Activated T-helper 2 cell treated with anti-CD3 and anti-CD28 coated beads, Interferon-gamma antibody, Interleukin-2, Interleukin-4, amounts not matched to agents 10 μg/mL and 5 μg/mL and 100 μg/mL, durations not matched to agents 14 hours and 24 hours and 36 hours (primary cell): Measurements from ENCODE around the gene KANK2. TPM values are rescaled to one million over a fixed set of nuclear protein-coding genes. Genes with fewer than 3 reads are reported as not detected.

ENCODE experiments used
- DNase-seq: peaks from one replicate; pipeline ENCODE4 v3.0.0; 2021; ENCODE audit warnings: low spot score
- H3K27ac Mint-ChIP-seq: one replicate; pipeline ENCODE4 v1.8.0; 2021; ENCODE audit warnings: mixed read lengths
- H3K27me3 Mint-ChIP-seq: one replicate; pipeline ENCODE4 v1.8.0; 2021; ENCODE audit warnings: low read depth, mixed read lengths
- H3K36me3 Mint-ChIP-seq: one replicate; pipeline ENCODE4 v1.8.0; 2021; ENCODE audit warnings: low read depth, mixed read lengths
- H3K4me1 Mint-ChIP-seq: one replicate; pipeline ENCODE4 v1.8.0; 2021; ENCODE audit warnings: low read depth, mixed read lengths
- H3K4me3 Mint-ChIP-seq: one replicate; pipeline ENCODE4 v1.8.0; 2021; ENCODE audit warnings: low read depth, mild to moderate bottlenecking, moderate library complexity, mixed read lengths
- H3K9me3 Mint-ChIP-seq: one replicate; pipeline ENCODE4 v1.8.0; 2021; ENCODE audit warnings: mixed read lengths
- intact Hi-C: fragments of 100-400 bp; cut with micrococcal nuclease; formaldehyde crosslinking; loops from one replicate; pipeline ENCODE4 v1.15.1; 2023
- total RNA-seq: library from RNA; stranded (reverse); gene quantifications from 2 replicates; pipeline ENCODE4 v1.2.3, GENCODE V29; 2022

The KANK2 gene
- total RNA-seq, 1 donor from 2014 or later = 6.5 TPM

DNA sequence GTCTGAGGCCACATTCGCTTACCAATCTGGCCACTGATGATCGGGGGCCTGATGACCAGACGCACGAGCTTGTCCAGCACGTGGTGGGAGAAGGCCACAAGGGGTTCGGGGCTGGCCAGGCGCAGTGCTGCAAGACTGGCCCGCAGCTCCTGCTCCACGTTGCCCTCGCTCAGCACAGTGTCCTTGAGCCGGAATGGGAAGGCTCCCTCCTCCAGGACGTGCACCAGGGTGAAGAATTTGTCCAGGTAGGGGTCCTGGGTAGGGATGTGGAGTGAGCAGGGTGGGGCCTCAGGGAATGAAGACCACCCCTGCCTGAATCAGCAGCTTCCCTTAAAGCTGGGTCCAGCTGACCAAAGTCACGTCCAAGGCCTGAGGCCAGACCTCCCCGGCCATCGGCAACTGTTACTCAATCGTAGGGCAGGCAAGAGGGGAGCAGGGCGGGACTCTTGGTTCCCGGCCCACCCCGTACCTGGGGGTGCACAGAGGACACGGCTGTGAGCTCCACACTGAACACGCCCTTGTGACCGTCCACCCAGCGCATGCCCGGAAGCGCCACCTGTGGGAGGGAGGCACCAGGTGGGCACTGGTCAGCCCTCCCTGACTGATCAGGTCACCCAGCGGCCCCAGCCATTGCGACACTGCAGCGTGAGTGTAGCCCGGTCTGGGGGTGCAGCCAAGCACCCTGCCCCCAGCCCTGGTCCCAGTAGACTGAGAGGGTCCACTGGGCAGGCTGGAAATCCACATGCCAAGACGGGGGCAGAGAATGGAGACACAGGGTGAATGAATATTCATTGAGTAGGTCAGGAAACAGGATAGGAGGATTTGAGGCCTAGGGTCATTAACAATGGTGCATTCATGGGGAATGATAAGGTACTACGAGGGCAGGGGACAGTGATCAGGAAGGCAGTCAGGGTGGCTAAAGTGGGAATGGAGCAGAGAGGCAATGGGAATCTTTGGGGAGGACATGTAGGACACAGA, 39.3 kb upstream of the KANK2 start:
- DNase-seq = no peak
- no peak overlapping the region for H3K4me3 Mint-ChIP-seq
- no peaks in the 10 kb centered on the region for H3K27me3 Mint-ChIP-seq
- H3K27ac Mint-ChIP-seq = no peak overlapping the region
- no peaks in the 10 kb centered on the region for H3K4me1 Mint-ChIP-seq
- H3K36me3 Mint-ChIP-seq = no peaks in the 10 kb centered on the region
- intact Hi-C loops = no loop called here
- no peaks in the 10 kb centered on the region for H3K9me3 Mint-ChIP-seq

DNA sequence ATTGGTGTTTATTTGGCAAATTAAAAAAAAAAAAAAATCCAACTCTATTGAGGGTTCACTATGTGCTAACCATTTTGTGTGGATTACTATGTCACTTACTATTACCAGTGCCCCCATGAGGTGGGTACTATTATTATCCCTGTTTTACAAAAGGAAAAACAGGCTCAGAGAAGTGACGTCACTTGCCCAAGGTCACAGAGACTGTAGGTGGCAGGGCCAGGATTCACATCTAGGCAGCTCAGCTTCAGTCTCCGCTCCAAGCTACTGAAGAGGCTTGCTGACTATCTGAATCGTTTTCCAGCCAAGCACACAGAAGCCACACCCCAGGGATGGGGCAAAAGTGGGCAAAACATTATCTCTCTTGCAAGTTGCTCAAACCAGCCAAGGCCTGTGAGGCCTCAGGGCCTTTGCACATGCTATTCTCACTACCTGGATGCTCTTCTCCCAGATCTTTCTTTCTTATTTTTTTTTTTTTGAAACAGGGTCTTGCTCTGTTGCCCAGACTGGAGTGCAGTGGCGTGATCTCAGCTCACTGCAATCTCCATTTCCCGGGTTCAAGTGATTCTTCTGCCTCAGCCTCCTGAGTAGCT, 37.2 kb upstream of the KANK2 start:
- Mint-ChIP-seq H3K9me3 (no peaks in the 10 kb centered on the region), H3K27me3 (no peaks in the 10 kb centered on the region), H3K4me3 (no peak overlapping the region), H3K36me3 (no peaks in the 10 kb centered on the region), H3K4me1 (no peaks in the 10 kb centered on the region), H3K27ac (no peak overlapping the region)
- intact Hi-C loops = no loop called here
- DNase-seq = no peak

DNA sequence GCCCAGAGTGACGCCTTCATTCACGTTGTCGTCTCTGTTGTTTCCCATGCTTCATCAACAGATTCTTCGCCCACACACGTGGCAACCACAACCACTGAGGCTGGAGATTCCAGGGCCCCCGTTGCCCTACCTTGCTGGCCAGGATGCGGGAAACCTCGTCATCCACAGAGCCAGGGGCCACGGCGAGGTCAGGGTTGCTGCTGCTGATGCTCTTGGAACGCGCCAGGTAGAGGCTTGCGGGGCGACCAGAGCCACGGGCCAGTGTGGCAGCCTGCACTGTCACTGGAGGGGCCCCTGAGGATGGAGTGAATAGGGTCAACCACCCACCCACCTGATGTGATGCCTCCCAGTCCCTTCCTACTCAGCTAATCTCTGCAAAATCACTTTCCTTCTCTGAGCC, 35.7 kb upstream of the KANK2 start:
- Mint-ChIP-seq H3K27ac (no peak overlapping the region), H3K36me3 (no peaks in the 10 kb centered on the region), H3K9me3 (no peaks in the 10 kb centered on the region), H3K27me3 (no peaks in the 10 kb centered on the region), H3K4me1 (no peaks in the 10 kb centered on the region), H3K4me3 (no peak overlapping the region)
- intact Hi-C loops = no loop called here
- no peak for DNase-seq

DNA sequence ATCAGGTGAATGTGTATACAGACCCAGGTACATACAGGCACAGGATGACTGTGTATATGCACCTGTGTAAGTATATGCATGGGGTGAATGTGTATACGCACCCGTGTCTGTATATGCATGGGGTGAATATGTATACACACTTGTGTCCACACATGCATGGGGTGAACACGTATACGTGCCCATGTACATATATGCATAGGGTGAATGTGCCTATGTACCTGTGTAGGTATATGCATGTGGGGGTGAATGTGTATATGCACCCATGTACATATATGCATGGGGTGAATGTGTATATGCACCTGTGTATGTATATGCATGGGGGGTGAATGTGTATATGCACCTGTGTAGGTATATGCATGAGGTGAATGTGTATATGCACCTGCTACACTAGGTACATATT, 35.2 kb upstream of the KANK2 start:
- H3K27me3 Mint-ChIP-seq = no peaks in the 10 kb centered on the region
- no peaks in the 10 kb centered on the region for H3K36me3 Mint-ChIP-seq
- no peak overlapping the region for H3K27ac Mint-ChIP-seq
- H3K4me1 Mint-ChIP-seq = no peaks in the 10 kb centered on the region
- DNase-seq = no peak
- H3K4me3 Mint-ChIP-seq = no peak overlapping the region
- no peaks in the 10 kb centered on the region for H3K9me3 Mint-ChIP-seq
- intact Hi-C loops = no loop called here

DNA sequence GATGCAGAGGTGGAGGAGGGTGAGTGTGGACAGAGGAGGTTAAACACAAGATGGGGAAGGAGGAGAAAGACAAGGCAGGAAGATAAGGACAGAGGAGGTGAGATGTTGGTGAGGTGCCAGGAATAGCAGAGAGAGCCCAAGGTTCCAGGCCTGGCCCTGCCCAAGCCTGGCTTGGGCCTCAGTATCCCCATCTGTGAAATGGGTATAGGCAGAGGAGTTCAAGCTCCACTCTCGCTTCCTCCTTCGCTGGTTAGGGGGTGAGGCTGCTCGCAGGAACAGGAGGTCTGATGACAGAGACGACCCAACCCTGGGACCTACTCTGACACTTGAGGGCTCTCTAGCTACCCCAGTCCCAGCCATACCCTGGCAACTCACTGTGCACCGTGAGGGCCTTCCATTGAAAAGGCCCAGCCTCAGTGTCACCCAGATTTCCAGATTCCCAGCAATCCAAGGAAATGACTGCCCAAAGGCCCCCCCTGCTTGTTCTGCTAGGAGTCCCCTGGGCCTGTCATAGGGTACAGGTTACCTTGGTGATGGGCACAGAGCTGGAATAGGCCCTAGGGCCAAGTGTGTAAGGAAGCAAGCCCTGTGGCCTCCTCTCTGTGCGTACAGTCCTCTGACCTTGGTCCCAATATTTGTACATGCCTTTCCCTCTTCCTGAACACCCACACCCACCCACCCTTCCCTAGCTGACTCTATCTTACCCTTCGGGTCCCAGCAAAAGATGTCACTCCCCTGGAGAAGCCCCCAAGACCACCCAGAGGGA, 33.5 kb upstream of the KANK2 start:
- no peak overlapping the region for H3K4me3 Mint-ChIP-seq
- no peaks in the 10 kb centered on the region for H3K27me3 Mint-ChIP-seq
- no peaks in the 10 kb centered on the region for H3K36me3 Mint-ChIP-seq
- intact Hi-C loops = no loop called here
- no peak overlapping the region for H3K27ac Mint-ChIP-seq
- H3K9me3 Mint-ChIP-seq = no peaks in the 10 kb centered on the region
- DNase-seq = no peak
- H3K4me1 Mint-ChIP-seq = no peaks in the 10 kb centered on the region

DNA sequence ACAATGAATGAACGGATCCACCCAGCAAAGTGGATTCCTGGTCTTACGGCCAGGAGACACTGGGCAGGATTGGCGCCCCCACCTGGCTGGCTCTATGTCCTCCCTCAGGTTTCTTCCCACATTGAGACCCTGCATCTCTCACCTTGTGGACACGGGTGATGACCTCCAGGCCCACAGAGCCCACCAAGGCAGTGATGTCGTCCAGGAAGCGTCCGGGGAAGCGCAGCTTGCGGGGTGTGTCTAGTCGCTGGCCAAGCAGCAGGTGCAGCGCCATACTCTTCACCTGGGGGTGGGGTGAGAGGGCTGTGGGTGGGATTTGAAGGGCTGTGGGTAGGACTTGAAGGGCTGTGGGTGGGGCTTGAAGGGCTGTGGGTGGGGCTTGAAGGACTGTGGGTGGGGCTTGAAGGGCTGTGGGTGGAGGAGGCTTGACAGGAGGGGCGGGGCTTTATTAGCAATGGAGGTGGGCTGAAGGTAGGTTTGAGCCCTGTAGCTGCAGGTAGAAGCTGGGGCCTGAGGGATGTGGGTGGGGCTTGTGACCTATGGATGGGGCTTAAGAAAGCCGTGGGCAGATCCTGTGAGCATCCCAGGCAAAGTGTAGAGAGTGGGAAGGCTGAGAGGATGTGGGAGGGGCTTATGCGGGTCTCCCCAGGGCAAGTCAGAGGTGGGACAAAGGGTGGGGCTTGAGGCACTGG, 30.0 kb upstream of the KANK2 start:
- Mint-ChIP-seq H3K36me3 (no peaks in the 10 kb centered on the region), H3K4me1 (no peaks in the 10 kb centered on the region), H3K27ac (no peak overlapping the region), H3K4me3 (no peak overlapping the region), H3K9me3 (no peaks in the 10 kb centered on the region), H3K27me3 (no peaks in the 10 kb centered on the region)
- DNase-seq = no peak
- intact Hi-C loops = no loop called here

DNA sequence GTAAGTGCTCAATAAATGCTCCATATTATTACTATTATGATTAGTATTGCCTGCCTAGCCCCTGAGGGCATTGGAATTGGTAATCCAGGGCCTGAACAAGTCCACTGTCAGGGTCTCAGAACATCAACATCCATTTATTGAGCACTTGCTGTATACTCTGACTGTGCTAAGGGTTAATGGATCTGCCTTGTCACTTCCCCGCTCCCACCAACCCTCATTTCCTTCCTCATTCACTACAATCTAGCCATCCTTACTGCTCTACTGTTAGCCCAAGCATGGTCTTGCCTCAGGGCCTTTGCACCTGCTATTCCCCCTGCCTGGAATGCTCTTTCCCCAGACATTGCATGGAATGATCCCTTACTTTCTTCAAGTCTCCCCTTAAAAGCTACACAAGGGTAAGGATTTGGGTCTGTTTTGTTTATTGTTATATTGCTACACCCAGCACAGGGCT, 29.4 kb upstream of the KANK2 start:
- peaks cover under 1% of the 10 kb centered on the region for H3K9me3 Mint-ChIP-seq
- intact Hi-C loops = no loop called here
- DNase-seq = no peak
- no peak overlapping the region for H3K27ac Mint-ChIP-seq
- no peaks in the 10 kb centered on the region for H3K36me3 Mint-ChIP-seq
- H3K27me3 Mint-ChIP-seq = no peaks in the 10 kb centered on the region
- no peaks in the 10 kb centered on the region for H3K4me1 Mint-ChIP-seq
- H3K4me3 Mint-ChIP-seq = no peak overlapping the region

DNA sequence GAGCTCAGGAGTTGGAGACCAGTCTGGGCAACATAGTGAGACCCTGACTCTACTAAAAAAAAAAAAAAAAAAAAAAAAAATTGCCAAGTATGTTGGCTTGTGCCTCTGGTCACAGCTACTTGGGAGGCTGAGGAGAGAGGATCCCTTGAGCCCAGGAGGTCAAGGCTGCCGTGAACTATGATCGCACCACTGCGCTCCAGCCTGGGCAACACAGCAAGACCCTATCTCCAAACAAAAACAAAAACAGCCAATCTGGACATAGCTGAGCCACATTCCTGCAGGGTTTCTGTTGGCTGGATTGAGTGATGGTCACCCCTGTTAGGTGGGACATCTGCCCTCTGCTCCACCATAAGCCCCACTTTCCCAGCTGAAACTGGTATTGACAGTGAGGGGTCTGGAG, 28.5 kb upstream of the KANK2 start:
- H3K4me1 Mint-ChIP-seq = no peaks in the 10 kb centered on the region
- no peaks in the 10 kb centered on the region for H3K36me3 Mint-ChIP-seq
- no peak overlapping the region for H3K27ac Mint-ChIP-seq
- H3K27me3 Mint-ChIP-seq = no peaks in the 10 kb centered on the region
- H3K4me3 Mint-ChIP-seq = no peak overlapping the region
- DNase-seq = no peak
- peaks cover 9% of the 10 kb centered on the region for H3K9me3 Mint-ChIP-seq
- intact Hi-C loops = no loop called here

DNA sequence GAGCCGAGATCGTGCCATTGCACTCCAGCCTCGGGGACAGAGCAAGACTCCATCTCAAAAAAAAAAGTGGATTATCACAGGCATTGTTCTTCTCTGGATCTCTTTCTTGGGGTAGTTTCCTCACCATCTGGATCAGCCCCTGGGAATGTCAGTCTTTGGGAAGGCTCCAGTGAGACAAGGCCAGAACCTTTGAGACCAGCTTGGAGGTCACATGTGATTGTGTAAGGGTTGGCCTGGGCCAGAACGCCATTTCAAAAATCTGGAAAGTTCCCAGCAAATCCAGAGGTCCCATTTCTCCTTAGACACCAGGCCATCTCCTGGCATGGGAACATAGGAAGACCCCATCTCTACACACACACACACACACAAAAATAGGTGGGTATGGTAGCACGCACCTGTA, 27.8 kb upstream of the KANK2 start:
- no peak for DNase-seq
- H3K36me3 Mint-ChIP-seq = no peaks in the 10 kb centered on the region
- H3K27ac Mint-ChIP-seq = no peak overlapping the region
- H3K4me3 Mint-ChIP-seq = no peak overlapping the region
- intact Hi-C loops = no loop called here
- H3K9me3 Mint-ChIP-seq = peaks cover 14% of the 10 kb centered on the region
- no peaks in the 10 kb centered on the region for H3K4me1 Mint-ChIP-seq
- no peaks in the 10 kb centered on the region for H3K27me3 Mint-ChIP-seq

DNA sequence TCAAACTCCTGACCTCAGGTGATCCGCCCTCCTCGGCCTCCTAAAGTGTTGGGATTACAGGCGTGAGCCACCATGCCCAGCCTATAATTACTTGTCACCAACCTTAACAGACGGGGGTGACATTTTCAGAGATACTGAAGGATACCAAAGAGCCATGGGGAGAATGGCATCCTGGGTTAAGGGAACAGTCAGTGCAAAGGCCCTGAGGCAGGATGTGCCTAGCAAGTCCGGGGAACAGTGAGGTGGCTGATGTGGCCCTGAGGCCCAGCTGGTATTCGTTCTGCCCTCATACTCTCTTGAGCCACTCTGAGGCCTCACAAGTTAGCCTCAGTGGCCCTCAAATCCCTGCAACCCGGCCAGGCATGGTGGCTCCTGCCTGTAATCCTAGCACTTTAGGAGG, 27.1 kb upstream of the KANK2 start:
- intact Hi-C loops = no loop called here
- Mint-ChIP-seq H3K4me1 (no peaks in the 10 kb centered on the region), H3K9me3 (peaks cover 17% of the 10 kb centered on the region), H3K36me3 (no peaks in the 10 kb centered on the region), H3K4me3 (no peak overlapping the region), H3K27me3 (no peaks in the 10 kb centered on the region), H3K27ac (no peak overlapping the region)
- no peak for DNase-seq

DNA sequence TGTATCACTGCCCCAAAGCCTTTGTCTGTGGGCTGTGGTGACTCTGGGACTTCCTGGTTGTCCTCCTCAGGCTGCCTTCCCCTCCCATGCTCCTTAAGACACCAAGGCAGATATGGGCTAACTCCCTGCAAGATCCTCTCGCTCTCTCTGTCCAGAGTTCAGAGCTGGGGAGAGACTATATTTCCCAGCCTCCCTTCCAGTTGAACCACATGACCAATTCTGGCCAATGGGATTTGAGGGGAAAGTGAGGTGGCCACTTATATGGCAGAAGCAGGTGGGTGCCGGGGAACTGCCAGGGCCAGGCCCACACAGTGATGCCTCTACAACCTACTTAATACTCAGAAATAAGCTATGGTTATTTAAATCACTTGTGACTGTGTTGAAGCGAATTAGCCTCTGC, 25.9 kb upstream of the KANK2 start:
- no peak for DNase-seq
- H3K9me3 Mint-ChIP-seq = peaks cover 17% of the 10 kb centered on the region
- H3K4me1 Mint-ChIP-seq = no peaks in the 10 kb centered on the region
- no peak overlapping the region for H3K27ac Mint-ChIP-seq
- no peaks in the 10 kb centered on the region for H3K27me3 Mint-ChIP-seq
- H3K4me3 Mint-ChIP-seq = no peak overlapping the region
- intact Hi-C loops = no loop called here
- H3K36me3 Mint-ChIP-seq = no peaks in the 10 kb centered on the region

DNA sequence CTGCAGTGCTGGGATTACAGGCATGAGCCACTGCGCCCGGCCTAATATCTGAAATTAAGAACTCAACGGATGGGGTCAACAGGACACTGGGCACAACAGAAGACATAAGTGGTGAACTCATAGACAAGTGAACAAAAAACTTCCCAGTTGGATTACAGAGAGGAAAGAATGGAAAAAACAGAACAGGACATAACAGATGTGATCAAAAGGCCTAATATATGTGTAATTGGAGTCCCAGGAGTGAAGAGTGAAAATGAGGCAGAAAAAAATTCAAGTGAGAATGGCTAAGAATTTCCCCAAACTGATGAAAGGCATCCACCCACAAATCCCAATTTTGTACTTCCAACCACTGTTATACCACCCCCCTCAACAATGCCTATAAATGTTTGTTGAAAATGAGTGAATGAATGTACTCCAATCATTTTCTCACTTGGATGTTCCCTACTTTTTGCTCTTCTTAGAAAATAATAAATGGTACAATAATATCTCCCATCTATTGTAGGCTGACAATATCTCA, 23.8 kb upstream of the KANK2 start:
- no peaks in the 10 kb centered on the region for H3K36me3 Mint-ChIP-seq
- no peak overlapping the region for H3K4me3 Mint-ChIP-seq
- no peaks in the 10 kb centered on the region for H3K27me3 Mint-ChIP-seq
- intact Hi-C loops = no loop called here
- peaks cover 17% of the 10 kb centered on the region for H3K9me3 Mint-ChIP-seq
- H3K27ac Mint-ChIP-seq = no peak overlapping the region
- H3K4me1 Mint-ChIP-seq = no peaks in the 10 kb centered on the region
- no peak for DNase-seq
